SK-N-MC (cell line): ENCODE data around the gene ETV1.

ENCODE experiments used
- EZH2 ChIP-seq: fragments of 200-600 bp; sonication (generic); IDR thresholded peaks from one replicate; pipeline ENCODE4 v1.6.1; 2017; ENCODE audit warnings: antibody characterized with exemption
- POLR2AphosphoS5 ChIP-seq: IDR thresholded peaks from 2 replicates; pipeline ENCODE4 v1.6.1; 2012; ENCODE audit warnings: mild to moderate bottlenecking, low read depth, low read length, borderline replicate concordance

GRCh38 chr7:13920053-13920697, 69.3 kb downstream of the ETV1 start:
- TF ChIP-seq POLR2AphosphoS5 (no peak; the same call in 1 of the 2 replicates), EZH2 (no peak)
